GM18517 (cell line): ENCODE data around the gene EXOC4.

Experiments used
- ATAC-seq: cut with Tn5 transposase; IDR thresholded peaks from one replicate; pipeline ENCODE4 v1.9.1; 2021; ENCODE audit warnings: mild to moderate bottlenecking, moderate library complexity; ENCODE audit not compliant: unreplicated experiment

The EXOC4 gene

DNA sequence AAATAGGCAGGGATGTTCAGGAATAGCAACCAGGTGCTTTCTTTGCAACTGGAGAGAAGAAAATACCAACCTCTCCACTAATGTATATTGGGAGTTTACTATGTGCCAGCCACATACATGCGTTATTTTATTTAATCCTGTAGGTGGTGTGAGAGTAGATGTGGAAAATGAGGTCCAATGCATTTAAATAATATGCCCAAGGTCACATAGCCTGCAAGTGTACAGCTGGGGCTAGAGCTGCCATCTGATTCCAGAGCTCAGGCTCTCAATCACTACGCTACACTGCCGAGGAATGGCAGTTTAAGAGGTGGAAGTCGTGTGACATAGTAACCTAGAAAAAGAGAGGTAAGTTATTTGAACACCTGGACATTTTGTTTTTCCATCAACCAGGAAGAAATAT lies 277.0 kb downstream of the EXOC4 start:
- ATAC-seq, result no peak

DNA sequence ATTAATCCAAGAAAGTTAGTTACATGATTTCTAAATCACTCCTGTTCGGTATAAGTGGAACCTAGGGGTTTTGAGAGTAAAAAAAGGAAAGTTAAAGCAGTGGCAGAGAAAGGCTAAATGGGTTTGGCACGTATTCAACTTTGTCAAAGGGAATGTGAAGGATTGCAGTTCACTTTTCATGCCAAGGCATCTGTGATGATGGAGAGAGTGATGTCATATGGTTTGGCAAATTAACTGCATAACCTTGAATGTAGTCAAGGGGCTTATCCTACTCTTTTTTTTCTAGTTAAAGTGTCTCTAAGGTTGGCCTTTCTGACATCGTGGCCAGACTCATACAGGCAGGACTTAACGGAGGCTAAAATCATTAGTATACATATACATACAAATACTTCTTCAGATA lies 277.8 kb downstream of the EXOC4 start:
- no peak for ATAC-seq

DNA sequence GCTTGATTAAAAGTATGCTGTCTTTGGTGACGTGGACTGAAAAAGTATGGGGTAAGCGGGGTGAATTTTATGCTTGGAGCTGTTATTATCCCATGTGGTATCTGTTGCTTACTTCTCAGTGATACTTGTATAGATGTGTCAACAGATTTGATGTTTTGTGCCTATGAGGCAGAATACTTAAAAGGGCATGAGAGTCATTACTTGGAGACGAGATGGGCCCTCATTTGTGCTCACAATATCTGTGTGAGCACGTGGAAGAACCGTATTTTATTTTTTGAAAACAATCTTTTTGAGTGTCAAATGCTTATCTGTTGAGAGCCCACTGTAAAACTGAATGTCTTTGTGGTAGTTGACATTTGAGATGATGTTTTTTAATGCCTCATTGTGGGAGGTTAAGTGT lies 281.9 kb downstream of the EXOC4 start:
- no peak for ATAC-seq

DNA sequence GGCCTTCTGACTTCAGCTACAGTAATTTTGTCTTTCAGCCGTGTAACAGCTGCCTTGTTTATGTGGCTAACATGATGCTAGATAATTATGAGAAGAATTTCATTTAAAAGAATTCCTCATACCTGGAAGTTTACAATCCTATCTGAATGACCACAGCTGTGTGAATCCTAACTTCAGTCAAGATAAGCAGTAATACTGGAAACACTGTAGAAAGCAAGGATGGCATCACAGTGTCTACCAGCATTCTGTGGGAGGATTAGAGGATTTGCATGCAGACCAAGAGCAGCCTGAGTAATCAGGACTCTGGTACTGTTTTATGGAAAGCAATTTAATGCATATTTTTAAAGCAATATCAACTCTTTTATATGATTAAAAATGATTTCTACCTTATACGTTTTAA lies 282.4 kb downstream of the EXOC4 start:
- no peak for ATAC-seq

DNA sequence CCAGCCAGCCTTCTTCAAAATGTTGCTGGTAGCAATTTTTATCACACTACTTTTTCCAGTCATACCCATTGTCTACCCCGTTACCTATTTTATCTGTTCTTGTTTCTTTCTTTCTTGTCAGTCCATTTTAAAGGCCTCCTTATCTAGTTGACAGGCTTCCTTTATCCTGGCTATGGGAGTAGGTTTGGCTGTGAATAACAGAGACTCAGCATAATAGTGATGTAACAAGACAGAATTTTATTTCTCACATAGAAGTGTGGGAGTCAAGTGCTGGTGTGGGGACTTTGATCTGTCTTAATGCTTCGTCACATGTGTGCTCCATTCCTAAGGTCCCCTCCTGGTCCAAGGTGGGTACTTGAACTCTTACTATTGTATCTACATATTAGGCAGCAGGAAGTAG lies 283.6 kb downstream of the EXOC4 start:
- no peak for ATAC-seq

DNA sequence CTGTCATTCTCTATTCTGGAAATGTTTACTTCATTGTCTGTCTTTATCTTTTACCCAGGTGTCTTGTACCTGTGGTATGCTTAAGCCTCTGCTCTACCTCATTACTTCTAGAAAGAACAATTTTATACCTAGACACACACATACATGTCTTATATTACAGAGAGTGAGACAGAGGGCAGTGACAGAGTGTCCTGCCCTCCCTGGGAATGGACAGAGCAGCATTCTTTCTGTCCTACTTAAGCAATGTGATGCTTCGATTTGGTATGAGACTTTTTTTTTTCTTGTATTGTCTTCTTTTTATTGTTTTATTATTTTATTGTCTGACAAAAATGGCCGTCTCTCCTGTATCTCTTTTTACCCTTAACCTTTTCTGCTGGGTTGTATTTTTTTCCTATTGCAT lies 286.1 kb downstream of the EXOC4 start:
- no peak for ATAC-seq

DNA sequence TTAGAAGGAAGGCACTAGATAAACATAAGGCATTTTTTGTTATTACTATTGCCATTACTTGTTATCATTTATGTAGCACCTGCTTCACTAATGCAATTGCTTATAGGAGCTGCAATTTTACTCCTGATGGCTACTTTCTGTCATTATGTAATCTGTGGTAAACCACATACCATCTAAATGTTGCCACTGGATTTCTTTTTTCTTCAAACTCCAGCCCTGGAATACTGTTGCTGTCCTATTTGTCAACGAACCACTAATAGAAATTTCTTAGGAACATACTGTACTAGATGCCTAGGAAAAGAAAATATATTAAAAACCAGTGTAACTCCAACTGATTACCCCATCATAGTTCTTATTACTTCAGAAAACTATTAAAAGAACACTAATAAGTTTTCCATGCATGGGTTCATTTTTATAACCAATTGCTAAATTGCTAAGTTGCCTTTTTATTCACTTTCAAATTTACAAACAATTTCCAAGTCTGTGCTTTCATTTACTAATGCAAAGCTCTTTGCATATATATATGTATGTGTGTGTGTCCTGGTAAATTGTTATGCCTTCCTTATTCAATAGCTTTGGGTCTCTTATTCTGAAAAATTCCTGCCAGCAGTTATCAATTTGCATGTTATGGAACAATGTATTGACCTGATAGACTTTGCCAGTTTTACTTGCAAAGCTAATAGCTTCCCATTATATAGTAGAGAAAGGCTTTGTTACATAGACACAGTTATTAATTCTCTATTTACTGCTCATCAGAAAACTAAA lies 287.4 kb downstream of the EXOC4 start:
- no peak for ATAC-seq

DNA sequence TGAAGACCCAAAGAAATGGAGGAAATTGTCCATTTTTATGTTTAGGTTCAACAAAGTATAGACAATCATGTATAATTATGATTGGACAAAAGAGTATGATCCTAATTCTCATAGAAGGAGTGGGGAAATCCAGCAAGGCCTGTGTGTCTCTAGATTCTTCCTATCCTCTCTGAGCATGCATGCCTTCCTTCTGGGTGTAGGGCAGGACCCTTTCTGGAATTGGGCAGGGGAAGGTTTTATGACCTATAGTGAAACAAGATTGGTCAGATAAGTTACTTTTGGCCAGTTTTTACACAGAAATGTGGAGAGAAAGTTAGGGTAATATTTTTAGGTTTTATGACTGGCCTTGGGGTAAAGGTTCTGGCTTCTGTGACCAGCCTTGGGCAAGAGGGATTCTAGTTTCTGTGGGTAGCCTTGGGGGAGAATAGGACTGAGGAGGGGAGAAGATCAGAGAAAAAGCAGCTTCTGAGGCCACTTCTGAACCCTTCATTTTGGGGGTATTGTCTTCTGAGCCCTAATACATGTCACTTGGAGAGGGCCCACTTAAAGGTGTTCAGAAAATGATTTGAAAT lies 289.4 kb downstream of the EXOC4 start:
- ATAC-seq, result no peak

DNA sequence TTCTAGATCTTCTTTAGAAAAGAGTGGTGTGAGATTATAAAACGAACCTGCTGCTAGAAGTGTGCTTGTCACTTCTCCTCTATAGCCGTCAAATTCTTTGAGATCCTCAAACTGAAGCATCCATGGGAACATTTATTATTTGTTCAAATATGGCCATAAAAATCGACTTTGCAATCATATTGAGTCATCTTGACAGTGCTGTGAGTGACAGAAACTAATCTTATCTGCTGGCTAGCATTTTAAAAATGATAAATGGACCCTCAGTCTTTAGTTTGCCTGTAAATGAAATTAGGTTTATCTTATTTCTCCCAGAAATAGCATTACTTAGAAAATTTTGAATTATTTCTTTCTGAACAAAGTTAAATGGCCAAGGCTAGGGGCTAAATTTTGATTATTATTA lies 290.8 kb downstream of the EXOC4 start:
- no peak for ATAC-seq

DNA sequence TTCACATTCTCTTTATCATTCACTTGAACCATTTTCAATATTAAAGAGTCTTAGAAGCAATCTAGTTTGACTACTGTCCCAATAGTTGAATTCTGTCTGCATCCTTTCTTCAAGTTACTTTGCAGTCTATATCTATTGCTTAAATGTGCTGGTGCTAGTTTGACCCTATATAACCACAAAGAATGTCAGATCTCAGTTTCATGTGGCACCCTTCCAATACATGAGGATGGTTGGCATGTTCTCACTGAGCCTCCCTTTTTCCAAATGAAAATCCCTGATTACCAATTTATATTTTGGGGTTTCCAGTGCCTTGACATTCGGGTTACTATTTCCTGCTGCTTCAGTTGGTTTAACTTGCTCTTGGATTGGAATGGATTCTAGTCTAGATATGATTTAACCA lies 292.7 kb downstream of the EXOC4 start:
- no peak for ATAC-seq

DNA sequence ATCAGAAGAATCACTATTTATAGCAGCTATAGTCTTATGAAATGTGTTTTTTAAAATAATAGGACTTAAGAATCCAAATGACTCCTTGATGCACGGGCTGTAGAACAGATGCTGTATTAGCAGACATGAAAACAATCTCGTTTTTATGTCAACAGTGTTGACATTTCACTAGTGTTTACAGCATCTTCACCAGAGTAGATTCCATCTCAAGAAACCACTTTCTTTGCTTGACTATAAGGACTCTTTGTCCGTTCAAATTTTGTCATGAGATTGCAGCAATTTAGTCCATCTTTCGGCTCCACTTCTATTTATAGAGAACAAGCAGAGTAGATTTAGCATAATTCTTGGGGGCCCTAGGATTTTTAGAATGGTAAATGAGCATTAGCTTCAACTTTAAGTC lies 295.1 kb downstream of the EXOC4 start:
- no peak for ATAC-seq

DNA sequence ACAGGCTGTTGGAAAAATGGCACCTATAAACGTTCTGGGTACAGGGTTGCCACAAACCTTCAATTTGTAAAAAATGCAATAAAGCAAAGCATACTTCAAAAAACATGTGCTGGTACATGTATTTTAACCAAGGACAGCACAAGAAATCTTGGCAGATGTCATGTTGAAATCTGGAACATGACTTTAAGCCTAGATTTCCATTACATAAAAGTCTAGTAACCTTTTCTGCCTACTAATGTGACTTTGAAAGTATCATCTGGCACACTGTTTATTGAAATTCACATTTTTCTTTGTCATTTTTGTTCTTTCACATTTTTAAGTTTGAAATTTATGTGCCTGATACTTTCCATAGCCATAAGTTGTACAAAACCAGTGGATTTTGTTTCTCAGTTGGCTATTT lies 296.8 kb downstream of the EXOC4 start:
- no peak for ATAC-seq

DNA sequence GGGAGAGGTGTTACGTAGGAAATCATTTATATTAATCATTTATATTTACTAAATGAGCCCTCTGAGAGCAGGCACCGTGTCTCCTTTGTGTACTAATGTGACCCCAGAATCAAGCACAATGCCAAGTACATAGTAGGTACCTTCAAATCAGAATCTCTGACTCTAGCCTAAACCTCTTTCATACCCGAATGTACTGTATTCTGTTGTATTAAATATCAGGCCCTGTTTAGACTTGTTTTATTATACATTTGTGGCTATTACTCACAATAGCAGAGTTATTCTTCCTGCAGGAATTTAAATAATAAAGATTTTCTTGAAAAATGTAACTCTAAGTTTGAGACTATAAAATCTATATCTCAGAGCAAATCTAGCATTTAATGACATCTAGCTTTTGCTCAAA lies 297.3 kb downstream of the EXOC4 start:
- ATAC-seq, result no peak

DNA sequence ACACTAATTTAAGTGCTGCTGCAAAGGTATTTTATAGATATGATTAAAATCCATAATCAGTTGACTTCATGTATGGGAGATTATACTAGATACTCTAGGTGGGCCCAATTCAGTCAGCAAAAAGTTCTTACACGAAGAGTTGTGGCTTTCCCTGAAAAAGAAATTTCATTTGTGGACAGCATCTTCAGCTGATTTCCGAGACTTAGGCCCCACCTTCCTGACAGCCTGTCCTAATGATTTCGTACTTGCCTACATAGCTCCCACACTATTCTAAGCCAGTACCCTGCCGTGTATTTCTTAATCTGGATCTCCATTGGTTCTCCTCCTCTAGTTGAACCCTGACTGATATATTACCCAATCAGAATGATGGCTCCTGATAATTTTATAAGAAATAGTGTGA lies 297.9 kb downstream of the EXOC4 start:
- no peak for ATAC-seq

DNA sequence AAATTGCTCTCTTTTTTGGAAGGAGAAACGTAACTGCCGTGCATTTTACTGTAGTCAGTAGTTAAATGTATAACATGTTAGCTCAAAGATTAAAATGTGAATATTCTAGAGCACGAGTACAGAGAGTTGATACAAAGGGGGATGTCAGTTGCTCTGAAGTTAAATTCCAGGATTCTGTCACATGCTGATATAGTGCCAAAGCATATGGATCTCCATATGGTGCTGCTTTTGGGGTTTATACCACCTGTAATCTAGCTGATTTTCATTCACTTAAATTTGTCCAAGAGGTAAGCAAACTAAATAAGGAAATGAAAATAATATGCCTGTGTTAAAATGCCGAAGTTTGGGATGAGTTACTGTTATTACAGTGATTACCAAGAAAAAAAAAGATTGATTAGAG lies 298.6 kb downstream of the EXOC4 start:
- no peak for ATAC-seq

DNA sequence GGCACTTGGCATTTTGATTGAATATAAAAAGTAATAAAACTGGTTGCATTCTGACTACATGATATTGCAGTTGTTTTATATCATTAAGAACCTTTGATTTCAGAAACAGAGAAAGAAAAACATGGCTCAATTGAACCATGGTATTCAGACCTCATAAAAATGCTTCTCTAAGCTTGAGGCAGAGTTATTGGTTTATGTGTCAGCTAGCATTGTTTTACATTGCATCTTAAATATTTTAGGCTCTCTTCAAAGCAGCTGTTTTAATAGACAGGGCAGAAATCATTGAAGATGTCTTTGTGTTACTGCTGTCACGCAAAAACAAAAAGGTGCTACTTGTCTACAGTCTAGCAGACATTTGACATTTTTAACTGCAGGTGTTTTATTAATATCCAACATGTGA lies 299.2 kb downstream of the EXOC4 start:
- no peak for ATAC-seq

DNA sequence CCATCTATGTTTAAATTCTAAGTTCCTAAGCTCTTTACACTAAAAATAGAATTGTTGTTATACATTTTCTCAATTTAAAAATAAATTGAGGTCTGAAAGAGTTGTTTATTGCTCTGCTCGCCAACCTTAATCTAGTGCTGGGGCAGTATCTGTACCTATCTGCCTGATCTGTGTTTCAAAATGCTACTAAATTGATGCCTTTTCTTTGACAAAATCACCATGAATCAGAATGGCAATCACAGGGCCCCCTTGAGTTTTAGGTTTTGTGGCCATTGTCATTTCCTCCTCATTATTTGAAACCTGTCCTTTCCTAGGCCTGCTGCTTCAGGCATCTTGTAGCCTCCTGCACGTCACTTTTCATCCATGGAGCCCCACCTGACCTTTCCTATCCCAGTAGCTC lies 301.5 kb downstream of the EXOC4 start:
- ATAC-seq, result no peak

DNA sequence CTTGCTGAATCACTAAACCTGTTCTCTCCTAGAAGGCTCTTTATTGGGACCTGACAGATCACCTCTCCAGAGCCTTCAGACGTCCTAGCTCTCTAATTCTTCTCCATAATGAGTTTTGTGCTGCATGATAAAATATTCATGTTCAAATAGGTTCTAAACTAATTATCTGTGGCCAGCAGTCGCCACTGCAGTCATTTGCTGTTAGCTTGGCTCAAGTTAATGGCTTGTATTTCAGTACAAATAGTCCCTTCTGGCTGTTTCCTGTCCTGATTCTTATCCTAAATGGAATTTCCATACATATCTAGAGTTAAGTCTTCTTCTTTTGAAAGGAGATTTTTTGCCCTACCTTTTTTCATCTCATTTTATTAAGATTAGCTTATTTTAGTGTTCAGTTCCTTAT lies 303.2 kb downstream of the EXOC4 start:
- no peak for ATAC-seq

DNA sequence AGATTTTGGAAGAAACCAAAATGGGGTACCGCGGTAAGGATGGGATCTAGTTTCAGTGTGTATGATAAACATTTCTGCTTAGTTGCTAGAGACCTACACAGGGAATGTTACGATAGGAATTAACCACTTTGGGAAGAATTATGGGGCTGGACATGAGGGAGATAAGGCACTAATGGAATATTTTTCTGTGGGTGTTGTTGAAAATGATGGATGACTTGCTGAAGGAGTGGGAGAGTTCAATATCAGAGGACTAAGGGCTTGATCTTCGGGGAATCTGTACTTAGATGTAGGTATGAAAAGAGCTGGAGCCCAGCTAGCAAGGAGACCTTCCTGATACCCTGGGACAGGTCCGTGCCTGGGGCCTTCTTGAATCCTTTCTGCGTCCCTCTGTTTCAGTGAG lies 303.7 kb downstream of the EXOC4 start:
- no peak for ATAC-seq

DNA sequence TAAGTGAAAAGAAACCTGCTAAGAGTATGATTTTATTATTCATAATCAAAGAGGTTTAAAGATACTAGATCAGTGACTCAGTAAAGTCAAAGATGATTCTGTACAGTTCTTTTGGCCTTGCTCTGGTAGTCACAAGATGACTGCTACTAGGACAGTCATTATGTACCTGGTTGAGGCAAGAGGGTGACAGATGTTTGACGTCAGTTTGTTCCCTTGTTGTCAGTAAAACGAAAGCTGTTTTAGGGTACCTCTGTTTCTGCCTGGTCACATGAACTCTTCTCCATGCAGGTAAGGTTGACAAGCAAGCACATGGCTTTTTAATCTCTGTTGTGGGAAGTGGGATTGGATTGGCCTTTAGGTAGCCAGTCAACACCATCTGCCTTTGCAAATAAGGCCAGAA lies 308.0 kb downstream of the EXOC4 start:
- ATAC-seq, result no peak

DNA sequence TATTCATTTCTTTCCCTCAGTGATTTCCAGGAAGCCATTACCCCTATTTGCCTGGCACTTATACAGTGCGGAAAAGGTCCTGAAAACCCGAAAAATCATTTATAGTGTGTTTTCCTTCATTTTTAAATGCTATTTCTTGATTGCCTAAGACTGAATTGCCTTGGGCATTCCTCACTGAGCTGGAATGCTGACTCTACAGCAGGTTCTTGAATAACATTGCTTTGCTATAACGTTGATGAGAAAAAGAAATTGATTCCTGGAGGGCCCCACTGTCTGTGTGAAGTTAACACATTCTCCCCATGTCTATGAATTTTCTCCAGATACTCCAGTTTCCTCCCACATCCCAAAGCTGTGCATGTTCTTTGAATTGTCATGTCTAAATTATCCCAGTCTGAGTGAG lies 308.5 kb downstream of the EXOC4 start:
- ATAC-seq, result no peak

DNA sequence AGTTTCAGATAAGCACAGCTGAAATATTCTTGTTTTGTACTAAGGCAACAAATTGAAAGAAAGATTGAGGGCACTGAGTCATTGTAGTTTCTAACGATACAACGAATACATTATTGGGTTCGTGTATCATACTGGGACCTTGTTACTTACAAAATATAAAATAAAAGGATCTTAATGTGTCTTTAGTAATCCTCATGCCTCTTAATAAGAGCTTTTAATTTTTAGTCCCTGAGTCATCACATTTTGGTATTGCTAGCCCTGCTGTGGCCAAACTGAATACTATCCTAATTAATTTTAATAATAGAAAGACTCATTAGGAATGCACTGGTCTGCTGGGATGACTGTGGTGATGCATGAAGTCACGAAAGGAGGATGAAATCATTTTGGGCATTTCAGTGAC lies 309.7 kb downstream of the EXOC4 start:
- ATAC-seq, result no peak

DNA sequence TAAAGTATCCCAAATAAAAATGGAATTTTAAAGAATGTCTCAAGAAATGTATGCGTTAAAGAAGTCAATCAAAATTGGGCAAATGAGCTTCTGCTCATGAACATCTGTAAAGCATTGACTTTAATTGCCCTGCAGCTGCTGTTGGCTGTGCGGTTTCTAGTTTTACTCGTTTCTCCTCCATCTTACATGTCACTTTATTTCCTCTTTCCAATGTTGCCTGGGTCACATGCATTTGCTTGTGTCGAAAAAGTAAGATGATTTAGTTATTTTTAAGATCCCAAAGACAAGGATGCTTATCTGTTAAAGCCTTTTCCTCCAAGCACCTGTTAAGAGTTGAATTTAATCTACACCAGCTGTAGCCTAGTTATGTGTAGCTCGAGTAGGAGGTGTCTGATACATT lies 310.4 kb downstream of the EXOC4 start:
- no peak for ATAC-seq
